Astrocyte of the hippocampus (primary cell): ENCODE results near the gene RAB44.
A peak's percentile ranks its signal among the peaks of the same experiment; 100 is the strongest.

Experiments used
- DNase-seq: peaks from one replicate; pipeline ENCODE4 v3.0.0; 2011; ENCODE audit warnings: low read depth, low spot score

The RAB44 gene

DNA sequence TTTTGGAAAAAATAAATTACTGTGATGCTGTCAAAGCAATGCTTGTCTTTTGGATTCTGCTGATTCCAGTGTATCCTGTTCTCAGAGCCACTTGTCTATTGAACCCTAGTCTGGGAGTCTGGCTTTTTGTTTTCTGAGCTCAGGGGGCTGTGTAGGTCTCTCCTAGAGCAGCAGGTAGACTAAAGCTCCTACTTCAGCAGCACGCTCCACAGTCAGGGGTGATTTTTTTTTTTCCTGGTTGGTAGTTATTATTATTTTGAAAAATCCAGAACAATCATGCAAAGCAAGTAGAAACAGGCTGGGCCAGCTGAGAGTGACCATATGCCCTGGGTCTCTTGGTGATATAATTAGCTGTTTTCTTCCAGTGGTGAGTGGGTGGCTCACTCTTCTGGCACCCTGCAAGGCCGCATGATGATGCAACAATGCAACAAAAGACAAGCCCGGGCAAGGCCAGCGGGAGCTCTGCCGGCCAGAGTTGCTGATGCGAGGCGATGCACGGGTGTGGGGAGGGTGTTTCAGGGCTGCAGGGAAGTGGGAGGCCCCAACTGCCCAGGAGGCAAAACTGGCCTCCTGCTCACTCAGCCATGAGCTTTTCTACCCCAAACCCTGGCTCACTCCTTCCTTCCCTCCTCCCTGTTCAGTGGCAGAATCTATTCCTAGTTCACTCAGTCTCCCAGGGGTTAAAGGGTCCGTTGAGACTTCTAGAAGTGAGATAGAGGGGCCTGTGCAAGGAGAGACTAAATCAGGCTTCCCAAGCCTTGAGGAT is 30.6 kb upstream of the RAB44 start:
- peak; percentile 97 for DNase-seq

DNA sequence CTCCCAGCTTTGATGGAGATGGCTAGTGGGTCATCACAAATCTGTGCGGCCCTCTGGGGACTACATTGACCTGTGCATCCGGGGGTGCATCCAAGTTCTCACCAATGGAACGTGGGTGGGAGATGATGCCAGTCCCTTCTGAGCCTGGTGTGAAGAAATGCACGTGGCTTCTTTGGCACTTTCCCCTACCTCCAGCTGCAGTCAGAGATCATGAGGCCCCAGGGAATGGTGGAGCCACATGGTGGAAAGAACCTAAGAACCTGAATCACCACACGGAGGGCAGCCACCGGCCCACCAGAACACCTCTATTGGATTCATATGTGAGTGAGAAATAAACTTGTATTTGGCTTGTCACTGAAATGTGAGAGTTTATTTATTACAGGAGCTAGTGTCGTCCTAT is 29.0 kb upstream of the RAB44 start:
- DNase-seq = no peak

- DNase-seq = no peak
Measured at GRCh38 chr6:36669002-36669401, 28.6 kb upstream of the RAB44 start.

DNA sequence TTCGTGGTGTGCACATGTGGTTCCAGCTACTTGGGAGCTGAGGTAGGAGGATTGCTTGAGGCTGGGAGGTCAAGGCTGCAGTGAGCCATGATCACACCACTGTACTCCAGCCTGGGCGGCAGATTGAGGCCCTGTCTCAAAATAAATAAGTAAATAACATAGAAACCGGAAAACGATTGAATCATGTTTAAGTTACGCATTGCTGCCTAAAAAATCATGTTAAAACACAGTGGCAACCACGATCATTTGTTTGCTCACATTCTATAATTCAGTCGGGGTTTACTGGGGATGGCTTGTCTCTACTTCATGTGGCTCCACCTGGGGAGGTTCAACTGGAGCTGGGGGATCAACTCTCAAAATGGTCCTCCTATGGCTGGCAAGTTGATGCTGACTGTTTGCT is 27.4 kb upstream of the RAB44 start:
- DNase-seq = no peak

GRCh38 chr6:36671687-36672375 is 25.8 kb upstream of the RAB44 start:
- DNase-seq = no peak

GRCh38 chr6:36673882-36674281 is 23.7 kb upstream of the RAB44 start:
- peak; percentile 29 for DNase-seq

DNA sequence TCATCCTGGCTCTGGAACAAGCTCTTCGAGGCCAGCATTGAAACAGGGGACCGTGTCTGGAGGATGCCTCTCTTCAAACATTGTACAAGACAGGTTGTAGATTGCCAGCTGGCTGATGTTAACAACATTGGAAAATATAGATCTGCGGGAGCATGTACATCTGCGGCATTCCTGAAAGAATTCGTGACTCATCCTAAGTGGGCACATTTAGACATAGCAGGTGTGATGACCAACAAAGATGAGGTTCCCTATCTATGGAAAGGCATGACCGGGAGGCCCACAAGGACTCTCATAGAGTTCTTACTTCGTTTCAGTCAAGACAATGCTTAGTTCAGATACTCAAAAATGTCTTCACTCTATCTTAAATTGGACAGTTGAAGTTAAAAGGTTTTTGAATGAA is 22.7 kb upstream of the RAB44 start:
- DNase-seq = no peak

GRCh38 chr6:36676141-36677058 is 21.2 kb upstream of the RAB44 start:
- peak; percentile 78 for DNase-seq

GRCh38 chr6:36677059-36677749 is 20.4 kb upstream of the RAB44 start:
- peak; percentile 61 for DNase-seq

DNA sequence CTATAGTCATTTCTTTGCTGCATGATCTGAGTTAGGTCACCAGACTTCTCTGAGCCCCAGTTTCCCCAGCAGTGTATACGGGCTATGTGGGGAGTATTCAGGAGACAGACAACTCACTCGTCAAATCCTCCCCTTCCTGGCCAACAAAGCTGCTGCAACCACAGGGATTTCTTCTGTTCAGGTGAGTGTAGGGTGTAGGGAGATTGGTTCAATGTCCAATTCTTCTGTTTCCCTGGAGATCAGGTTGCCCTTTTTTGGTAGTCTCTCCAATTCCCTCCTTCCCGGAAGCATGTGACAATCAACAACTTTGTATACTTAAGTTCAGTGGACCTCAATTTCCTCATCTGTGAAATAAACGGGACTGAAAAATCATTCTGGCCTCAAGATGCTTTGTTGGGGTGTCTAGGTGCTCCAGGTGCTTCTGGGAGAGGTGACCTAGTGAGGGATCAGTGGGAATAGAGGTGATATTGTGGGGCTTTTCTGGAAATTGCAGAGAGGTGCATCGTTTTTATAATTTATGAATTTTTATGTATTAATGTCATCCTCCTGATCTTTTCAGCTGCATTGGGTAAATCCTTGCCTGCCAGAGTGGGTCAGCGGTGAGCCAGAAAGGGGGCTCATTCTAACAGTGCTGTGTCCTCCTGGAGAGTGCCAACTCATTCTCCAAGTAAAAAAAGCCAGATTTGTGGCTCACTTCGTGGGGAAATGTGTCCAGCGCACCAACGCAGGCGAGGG is 19.7 kb upstream of the RAB44 start:
- peak; percentile 39 for DNase-seq

- DNase-seq = peak; percentile 98
Measured at GRCh38 chr6:36678488-36679042, 19.1 kb upstream of the RAB44 start, which contains the start of gene CDKN1A. Gene CDKN1A (plus strand): TSS chr6:36678714. CDS start chr6:36684102, 5,388 bp downstream.

DNA sequence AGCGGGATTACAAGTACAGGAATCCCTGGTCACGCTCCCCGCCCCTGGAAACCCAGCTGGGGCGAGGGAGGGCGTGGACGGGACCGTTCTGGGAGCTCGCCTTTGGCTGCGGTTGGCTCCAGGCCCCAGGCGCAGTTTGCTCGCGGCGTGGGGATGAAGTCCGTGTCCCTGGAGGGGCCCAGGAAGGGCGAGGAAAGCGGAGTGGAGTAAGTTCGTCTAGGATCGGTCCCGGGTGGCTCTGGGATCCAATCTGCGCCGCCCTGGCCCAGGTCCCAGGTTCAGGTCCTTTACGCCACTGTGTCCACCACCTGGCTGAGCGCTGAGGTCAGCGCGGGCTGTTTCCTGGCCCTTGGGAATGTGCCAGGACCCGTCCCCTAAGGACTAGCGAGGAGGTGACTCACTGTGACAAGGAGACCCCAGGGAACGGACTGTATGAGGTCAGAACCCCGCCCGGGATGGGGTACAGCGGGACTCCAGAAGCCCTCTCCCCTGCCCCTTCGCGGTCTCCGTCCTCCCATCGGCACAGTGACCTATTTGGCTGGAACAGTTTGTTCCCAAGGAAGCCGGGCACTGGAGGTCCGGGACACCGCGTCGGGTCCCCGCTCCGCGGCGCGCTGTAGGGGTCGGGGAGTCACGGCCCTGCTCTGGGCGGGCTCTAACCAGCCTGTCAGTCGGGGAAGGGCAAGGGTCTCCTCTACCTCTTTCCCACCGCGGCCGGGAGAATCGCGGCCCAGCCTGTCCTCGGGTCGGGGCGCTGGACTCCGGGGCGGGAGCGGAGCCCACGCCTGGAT is 18.4 kb upstream of the RAB44 start:
- peak; percentile 69 for DNase-seq

- DNase-seq = peak; percentile 32
Measured at GRCh38 chr6:36682328-36683144, 15.1 kb upstream of the RAB44 start.

DNA sequence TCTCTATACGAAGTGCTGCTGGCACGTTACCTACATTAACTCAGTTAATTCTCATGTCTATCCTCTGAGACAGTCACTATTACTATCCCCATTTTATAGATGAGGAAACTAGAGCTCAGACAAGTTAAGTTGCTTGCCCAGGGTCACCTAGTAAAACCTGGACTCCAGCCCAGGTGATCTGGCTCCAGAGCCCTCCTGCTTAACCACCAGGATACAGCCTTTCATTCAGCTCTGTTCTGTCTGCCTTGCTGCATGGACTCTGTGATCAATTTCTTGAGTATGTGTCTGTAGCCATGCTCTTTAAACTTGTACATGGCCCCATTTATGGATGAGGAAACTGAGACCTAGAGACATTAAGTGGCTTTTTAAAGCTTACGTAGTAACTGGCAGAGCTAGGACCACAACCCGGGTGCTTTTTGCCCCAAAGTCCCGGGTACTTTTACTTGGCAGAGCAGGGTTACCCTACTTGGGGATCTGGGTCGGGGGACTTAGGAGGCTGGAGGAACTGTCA is 14.4 kb upstream of the RAB44 start:
- DNase-seq = peak; percentile 26

- no peak for DNase-seq
Measured at GRCh38 chr6:36683656-36684446, 13.8 kb upstream of the RAB44 start.

GRCh38 chr6:36684447-36684812 is 13.2 kb upstream of the RAB44 start:
- no peak for DNase-seq

DNA sequence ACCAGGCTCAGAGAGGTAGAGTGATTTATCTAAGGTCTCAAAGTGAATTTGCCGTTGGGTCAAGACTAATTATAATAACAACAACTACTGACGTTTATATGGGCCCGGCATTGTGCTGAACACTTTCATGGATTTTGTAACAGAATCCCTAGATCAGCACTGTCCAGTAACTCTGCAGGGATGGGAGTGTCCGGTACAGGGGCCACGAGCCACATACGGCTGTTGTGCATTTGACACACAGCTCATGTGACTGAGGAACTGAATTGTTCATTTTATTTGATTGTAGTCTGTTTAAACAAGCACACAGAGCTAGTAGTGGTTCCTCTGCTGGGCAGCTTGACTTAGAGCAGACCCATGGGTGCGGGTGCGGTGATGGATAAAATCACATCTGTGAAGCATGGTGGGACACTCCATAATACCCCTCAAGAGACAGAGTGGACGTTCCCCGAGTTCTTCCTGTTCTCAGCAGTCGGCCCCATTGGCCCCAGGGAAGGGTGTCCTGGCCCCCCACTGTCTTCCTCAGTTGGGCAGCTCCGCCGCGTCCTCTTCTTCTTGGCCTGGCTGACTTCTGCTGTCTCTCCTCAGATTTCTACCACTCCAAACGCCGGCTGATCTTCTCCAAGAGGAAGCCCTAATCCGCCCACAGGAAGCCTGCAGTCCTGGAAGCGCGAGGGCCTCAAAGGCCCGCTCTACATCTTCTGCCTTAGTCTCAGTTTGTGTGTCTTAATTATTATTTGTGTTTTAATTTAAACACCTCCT is 12.3 kb upstream of the RAB44 start:
- DNase-seq = no peak
